ENCODE data around the gene JUN.

Gene JUN

GRCh38 chr1:58783993-58784757, at the start of gene JUN:
Gene JUN (minus strand): TSS chr1:58784047. CDS start chr1:58783070, 977 bp downstream.
- DNase-seq, result peak; percentile 99

GRCh38 chr1:58833166-58833565, 49.3 kb upstream of the JUN start:
- no peak for DNase-seq

GRCh38 chr1:58830291-58830690, 46.4 kb upstream of the JUN start:
- DNase-seq, result no peak

- DNase-seq, result no peak
These were observed 46.0 kb upstream of the JUN start for GRCh38 chr1:58829866-58830265.

- no peak for DNase-seq
These were observed 43.5 kb upstream of the JUN start for GRCh38 chr1:58827298-58827697.

GRCh38 chr1:58824753-58825389, 41.0 kb upstream of the JUN start:
- no peak for DNase-seq

GRCh38 chr1:58823481-58824010, 39.7 kb upstream of the JUN start:
- no peak for DNase-seq

- no peak for DNase-seq
These were observed 37.5 kb upstream of the JUN start for GRCh38 chr1:58821309-58821708.

GRCh38 chr1:58818976-58819375, 35.1 kb upstream of the JUN start:
- no peak for DNase-seq

- no peak for DNase-seq
These were observed 34.2 kb upstream of the JUN start for GRCh38 chr1:58818075-58818474.

- peak; percentile 23 for DNase-seq
These were observed 32.9 kb upstream of the JUN start for GRCh38 chr1:58816747-58817221.

- peak; percentile 82 for DNase-seq
These were observed 32.4 kb upstream of the JUN start for GRCh38 chr1:58816072-58816746.

GRCh38 chr1:58815686-58816071, 31.8 kb upstream of the JUN start:
- no peak for DNase-seq

- DNase-seq, result no peak
These were observed 31.3 kb upstream of the JUN start for GRCh38 chr1:58815069-58815685.

- no peak for DNase-seq
These were observed 30.6 kb upstream of the JUN start for GRCh38 chr1:58814251-58815068.

GRCh38 chr1:58813801-58814200, 30.0 kb upstream of the JUN start:
- no peak for DNase-seq

- DNase-seq, result no peak
These were observed 29.5 kb upstream of the JUN start for GRCh38 chr1:58813361-58813760.

GRCh38 chr1:58812926-58813325, 29.1 kb upstream of the JUN start:
- no peak for DNase-seq

- no peak for DNase-seq
These were observed 28.6 kb upstream of the JUN start for GRCh38 chr1:58812468-58812867.

GRCh38 chr1:58811303-58811702, 27.5 kb upstream of the JUN start:
- peak; percentile 20 for DNase-seq

GRCh38 chr1:58809325-58810010, 25.6 kb upstream of the JUN start:
- no peak for DNase-seq

- no peak for DNase-seq
These were observed 24.2 kb upstream of the JUN start for GRCh38 chr1:58808077-58808476.
